ENCODE measurements around the gene MOK.

MOK gene

GRCh38 chr14:102183886-102184285, 121.1 kb downstream of the MOK start:
- in situ Hi-C loops (cut with MboI; ENCODE audit: low sequenced_read_pairs), result no loop called here

- in situ Hi-C loops (cut with MboI; ENCODE audit: low sequenced_read_pairs), result no loop called here
Observed at GRCh38 chr14:102182936-102183619, 121.9 kb downstream of the MOK start.

- in situ Hi-C loops (cut with MboI; ENCODE audit: low sequenced_read_pairs), result no loop called here
Observed at GRCh38 chr14:102182190-102182589, 122.8 kb downstream of the MOK start.

GRCh38 chr14:102181187-102181586, 123.8 kb downstream of the MOK start:
- in situ Hi-C loops (cut with MboI; ENCODE audit: low sequenced_read_pairs), result no loop called here

- in situ Hi-C loops (cut with MboI; ENCODE audit: low sequenced_read_pairs), result no loop called here
Observed at GRCh38 chr14:102180248-102180998, 124.5 kb downstream of the MOK start.
